ENCODE results near the gene ARHGAP15. TPM values are rescaled to one million over a fixed set of nuclear protein-coding genes. Genes with fewer than 3 reads are reported as not detected.

ARHGAP15 gene
- total and polyA plus RNA-seq, 2 experiments from 2014 or later = not detected

- no peak for TF ChIP-seq EZH2phosphoT487 (IDR thresholded peaks at IDR 0.05; ENCODE audit: insufficient read depth, low read depth)
- no peak for TF ChIP-seq EZH2 (IDR thresholded peaks at IDR 0.05; ENCODE audit: insufficient read depth, poor library complexity, severe bottlenecking)
- no peak for DNase-seq
- no peaks in the 10 kb centered on the region for H3K79me2 ChIP-seq (ENCODE audit: insufficient read depth)
- no peaks in the 10 kb centered on the region for H3K9me3 ChIP-seq (ENCODE audit: low read depth)
- no peaks in the 10 kb centered on the region for H4K20me1 ChIP-seq (ENCODE audit: insufficient read depth)
- 77 to 87% methylated on average over 3 of the region's 3 CpGs for WGBS, 2 experiments (ENCODE audit: low coverage in 1 of 2, low lambda C conversion rate in 2 of 2, missing lambda C conversion rate in 2 of 2)
- H3K4me1 ChIP-seq (ENCODE audit: insufficient read depth) = peaks cover 21% of the 10 kb centered on the region
- in situ Hi-C loops (cut with MboI) = no loop called here
- no peaks in the 10 kb centered on the region for H3K27me3 ChIP-seq (replicated peaks; ENCODE audit: insufficient read depth)
- no peak overlapping the region for H3K27ac ChIP-seq
- no peak overlapping the region for H2AFZ ChIP-seq
- no peak overlapping the region for H3K4me2 ChIP-seq (ENCODE audit: unreplicated experiment)
- no peak overlapping the region for H3K4me3 ChIP-seq
- no peaks in the 10 kb centered on the region for H3K9me2 ChIP-seq (ENCODE audit: insufficient read depth)
- no peaks in the 10 kb centered on the region for H3K36me3 ChIP-seq (ENCODE audit: low read depth)
- H3F3A ChIP-seq (ENCODE audit: insufficient read depth) = 0 out of 2 replicates have a peak, but pooled peaks cover 5% of the 10 kb centered on the region
- H3K9ac ChIP-seq = no peak overlapping the region
Observed at GRCh38 chr2:143455317-143455716, 326.1 kb downstream of the ARHGAP15 start.

- Histone ChIP-seq H3K9me3 (ENCODE audit: low read depth) (no peaks in the 10 kb centered on the region), H4K20me1 (ENCODE audit: insufficient read depth) (no peaks in the 10 kb centered on the region), H3K9me2 (ENCODE audit: insufficient read depth) (no peaks in the 10 kb centered on the region), H3K9ac (no peak overlapping the region), H3K4me2 (ENCODE audit: unreplicated experiment) (no peak overlapping the region), H3K4me1 (ENCODE audit: insufficient read depth) (peaks cover 6% of the 10 kb centered on the region; the same call in 1 of the 2 replicates), H3K27ac (no peak overlapping the region), H3F3A (ENCODE audit: insufficient read depth) (0 out of 2 replicates have a peak, but pooled peaks cover 5% of the 10 kb centered on the region), H3K27me3 (replicated peaks; ENCODE audit: insufficient read depth) (no peaks in the 10 kb centered on the region), H3K79me2 (ENCODE audit: insufficient read depth) (no peaks in the 10 kb centered on the region), H2AFZ (no peak overlapping the region), H3K36me3 (ENCODE audit: low read depth) (no peaks in the 10 kb centered on the region), H3K4me3 (no peak overlapping the region)
- in situ Hi-C loops (cut with MboI) = no loop called here
- peak; percentile 30 for DNase-seq
- TF ChIP-seq EZH2 (IDR thresholded peaks at IDR 0.05; ENCODE audit: insufficient read depth, poor library complexity, severe bottlenecking) = no peak
- TF ChIP-seq EZH2phosphoT487 (IDR thresholded peaks at IDR 0.05; ENCODE audit: insufficient read depth, low read depth) = no peak
- WGBS, 2 experiments (ENCODE audit: low coverage in 1 of 2, low lambda C conversion rate in 2 of 2, missing lambda C conversion rate in 2 of 2) = 88 to 89% methylated on average over 7 of the region's 7 CpGs
Observed at GRCh38 chr2:143458258-143459190, 329.3 kb downstream of the ARHGAP15 start.

GRCh38 chr2:143460382-143460781, 331.2 kb downstream of the ARHGAP15 start:
- no peaks in the 10 kb centered on the region for H3K36me3 ChIP-seq (ENCODE audit: low read depth)
- 0 out of 2 replicates have a peak, but pooled peaks cover 5% of the 10 kb centered on the region for H3F3A ChIP-seq (ENCODE audit: insufficient read depth)
- TF ChIP-seq EZH2 (IDR thresholded peaks at IDR 0.05; ENCODE audit: insufficient read depth, poor library complexity, severe bottlenecking) (no peak), EZH2phosphoT487 (IDR thresholded peaks at IDR 0.05; ENCODE audit: insufficient read depth, low read depth) (no peak)
- H3K79me2 ChIP-seq (ENCODE audit: insufficient read depth) = no peaks in the 10 kb centered on the region
- peaks cover 6% of the 10 kb centered on the region; the same call in 1 of the 2 replicates for H3K4me1 ChIP-seq (ENCODE audit: insufficient read depth)
- in situ Hi-C loops (cut with MboI) = no loop called here
- H3K27ac ChIP-seq = no peak overlapping the region
- no peaks in the 10 kb centered on the region for H3K9me2 ChIP-seq (ENCODE audit: insufficient read depth)
- no peaks in the 10 kb centered on the region for H3K9me3 ChIP-seq (ENCODE audit: low read depth)
- no peaks in the 10 kb centered on the region for H3K27me3 ChIP-seq (replicated peaks; ENCODE audit: insufficient read depth)
- no peaks in the 10 kb centered on the region for H4K20me1 ChIP-seq (ENCODE audit: insufficient read depth)
- no peak overlapping the region for H3K4me2 ChIP-seq (ENCODE audit: unreplicated experiment)
- H3K9ac ChIP-seq = no peak overlapping the region
- H2AFZ ChIP-seq = no peak overlapping the region
- H3K4me3 ChIP-seq = no peak overlapping the region
- DNase-seq = no peak

GRCh38 chr2:143463719-143464118, 334.5 kb downstream of the ARHGAP15 start:
- Histone ChIP-seq H3K9ac (no peak overlapping the region), H3K4me1 (ENCODE audit: insufficient read depth) (peaks cover 2% of the 10 kb centered on the region; the same call in 1 of the 2 replicates), H3F3A (ENCODE audit: insufficient read depth) (0 out of 2 replicates have a peak, but pooled peaks cover under 1% of the 10 kb centered on the region), H3K4me3 (no peak overlapping the region), H3K9me2 (ENCODE audit: insufficient read depth) (no peaks in the 10 kb centered on the region), H3K4me2 (ENCODE audit: unreplicated experiment) (no peak overlapping the region), H3K79me2 (ENCODE audit: insufficient read depth) (no peaks in the 10 kb centered on the region), H3K36me3 (ENCODE audit: low read depth) (no peaks in the 10 kb centered on the region), H2AFZ (no peak overlapping the region), H4K20me1 (ENCODE audit: insufficient read depth) (no peaks in the 10 kb centered on the region), H3K27me3 (replicated peaks; ENCODE audit: insufficient read depth) (no peaks in the 10 kb centered on the region), H3K9me3 (ENCODE audit: low read depth) (no peaks in the 10 kb centered on the region), H3K27ac (no peak overlapping the region)
- in situ Hi-C loops (cut with MboI) = no loop called here
- DNase-seq = no peak
- TF ChIP-seq EZH2 (IDR thresholded peaks at IDR 0.05; ENCODE audit: insufficient read depth, poor library complexity, severe bottlenecking) (no peak), EZH2phosphoT487 (IDR thresholded peaks at IDR 0.05; ENCODE audit: insufficient read depth, low read depth) (no peak)
